Loucy (cell line): Measurements from ENCODE around the gene TNFRSF13B.

Source experiments
- H2AFZ ChIP-seq: fragments of 200-600 bp; sonication (generic); 2 replicates; pipeline ENCODE4 v1.6.0; 2016; ENCODE audit warnings: antibody characterized with exemption, mild to moderate bottlenecking, low read length, moderate library complexity
- H3F3A ChIP-seq: fragments of 200-600 bp; 2 replicates; pipeline ENCODE4 v1.6.0; 2016; ENCODE audit warnings: antibody characterized with exemption, low read depth, mild to moderate bottlenecking
- H3K27me3 ChIP-seq: fragments of 200-600 bp; sonication (generic); 2 replicates; pipeline ENCODE4 v1.6.1; 2014; ENCODE audit warnings: low read length, mild to moderate bottlenecking; ENCODE audit not compliant: insufficient read depth, poor library complexity, severe bottlenecking
- H3K36me3 ChIP-seq: fragments of 200-600 bp; sonication (generic); 2 replicates; pipeline ENCODE4 v1.6.1; 2016; ENCODE audit warnings: low read length; ENCODE audit not compliant: insufficient read depth
- H3K4me1 ChIP-seq: fragments of 200-600 bp; sonication (generic); 2 replicates; pipeline ENCODE4 v1.5.1; 2014; ENCODE audit warnings: low read length, mild to moderate bottlenecking; ENCODE audit not compliant: insufficient read depth, poor library complexity, severe bottlenecking
- H3K4me2 ChIP-seq: fragments of 200-600 bp; sonication (generic); 2 replicates; pipeline ENCODE4 v1.6.0; 2014; ENCODE audit warnings: antibody characterized with exemption, low read length, low read depth, mild to moderate bottlenecking; ENCODE audit not compliant: poor library complexity, severe bottlenecking
- H3K4me3 ChIP-seq: fragments of 200-600 bp; sonication (generic); 2 replicates; pipeline ENCODE4 v1.5.1; 2014; ENCODE audit warnings: low read length, mild to moderate bottlenecking, mixed read lengths; ENCODE audit not compliant: poor library complexity, severe bottlenecking
- H3K79me2 ChIP-seq: fragments of 200-600 bp; sonication (generic); 2 replicates; pipeline ENCODE4 v1.6.1; 2014; ENCODE audit warnings: low read length; ENCODE audit not compliant: insufficient read depth
- H3K9ac ChIP-seq: fragments of 200-600 bp; sonication (generic); 2 replicates; pipeline ENCODE4 v1.6.0; 2014; ENCODE audit warnings: mild to moderate bottlenecking, low read depth, low read length, moderate library complexity; ENCODE audit not compliant: poor library complexity, severe bottlenecking
- H3K9me2 ChIP-seq: fragments of 200-600 bp; sonication (generic); replicated peaks from 2 replicates; pipeline ENCODE4 v1.6.1; 2016; ENCODE audit warnings: low read depth, low read length, mixed read lengths
- H3K9me3 ChIP-seq: fragments of 200-600 bp; sonication (generic); 2 replicates; pipeline ENCODE4 v1.6.1; 2014; ENCODE audit warnings: mild to moderate bottlenecking, antibody characterized with exemption, low read length, low read depth; ENCODE audit not compliant: insufficient read depth
- H4K20me1 ChIP-seq: fragments of 200-600 bp; sonication (generic); 2 replicates; pipeline ENCODE4 v1.6.0; 2014; ENCODE audit warnings: antibody characterized with exemption, low read length, mild to moderate bottlenecking; ENCODE audit not compliant: insufficient read depth, poor library complexity, severe bottlenecking
- EZH2phosphoT487 ChIP-seq: fragments of 200-600 bp; IDR thresholded peaks from 2 replicates; pipeline ENCODE4 v1.6.1; 2018; ENCODE audit warnings: antibody characterized with exemption, mild to moderate bottlenecking, moderate library complexity, borderline replicate concordance
- TF ChIP-seq, protein P1 (sequence below): fragments of 200-600 bp; sonication (generic); conservative IDR thresholded peaks from 2 replicates; pipeline ENCODE4 v1.5.1; 2014; ENCODE audit warnings: mild to moderate bottlenecking, antibody characterized with exemption, low read length

TNFRSF13B gene

DNA sequence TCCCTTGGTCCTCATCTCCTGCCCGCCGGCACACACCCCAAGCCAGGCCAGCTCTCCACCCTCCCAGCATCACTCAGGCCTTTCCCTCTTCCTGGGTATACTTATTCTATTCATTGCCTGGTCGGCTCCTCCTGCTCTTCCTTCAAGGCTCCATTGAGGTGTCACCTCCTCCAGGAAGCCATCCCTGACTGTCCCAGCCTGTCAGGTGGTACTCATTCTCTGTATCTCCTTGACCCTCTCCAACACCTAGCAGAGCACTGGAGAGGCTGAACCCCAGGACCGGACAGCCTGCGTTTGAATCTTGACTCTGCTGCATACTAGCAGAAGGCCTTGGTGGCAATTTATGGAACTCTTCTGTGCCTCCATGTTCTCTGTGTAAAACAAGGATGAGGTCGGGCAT, 428 bp upstream of the TNFRSF13B start:
- H3K9me3 ChIP-seq, result no peaks in the 10 kb centered on the region
- no peak overlapping the region for H2AFZ ChIP-seq
- no peak overlapping the region for H3K4me2 ChIP-seq
- H3K36me3 ChIP-seq, result no peaks in the 10 kb centered on the region
- H3K9me2 ChIP-seq, result no peaks in the 10 kb centered on the region
- no peaks in the 10 kb centered on the region for H4K20me1 ChIP-seq
- TF ChIP-seq EZH2phosphoT487, result no peak
- TF ChIP-seq, protein P1, sequence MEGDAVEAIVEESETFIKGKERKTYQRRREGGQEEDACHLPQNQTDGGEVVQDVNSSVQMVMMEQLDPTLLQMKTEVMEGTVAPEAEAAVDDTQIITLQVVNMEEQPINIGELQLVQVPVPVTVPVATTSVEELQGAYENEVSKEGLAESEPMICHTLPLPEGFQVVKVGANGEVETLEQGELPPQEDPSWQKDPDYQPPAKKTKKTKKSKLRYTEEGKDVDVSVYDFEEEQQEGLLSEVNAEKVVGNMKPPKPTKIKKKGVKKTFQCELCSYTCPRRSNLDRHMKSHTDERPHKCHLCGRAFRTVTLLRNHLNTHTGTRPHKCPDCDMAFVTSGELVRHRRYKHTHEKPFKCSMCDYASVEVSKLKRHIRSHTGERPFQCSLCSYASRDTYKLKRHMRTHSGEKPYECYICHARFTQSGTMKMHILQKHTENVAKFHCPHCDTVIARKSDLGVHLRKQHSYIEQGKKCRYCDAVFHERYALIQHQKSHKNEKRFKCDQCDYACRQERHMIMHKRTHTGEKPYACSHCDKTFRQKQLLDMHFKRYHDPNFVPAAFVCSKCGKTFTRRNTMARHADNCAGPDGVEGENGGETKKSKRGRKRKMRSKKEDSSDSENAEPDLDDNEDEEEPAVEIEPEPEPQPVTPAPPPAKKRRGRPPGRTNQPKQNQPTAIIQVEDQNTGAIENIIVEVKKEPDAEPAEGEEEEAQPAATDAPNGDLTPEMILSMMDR, result no peak
- H3K4me3 ChIP-seq, result no peak overlapping the region
- no peaks in the 10 kb centered on the region for H3K27me3 ChIP-seq
- H3F3A ChIP-seq, result no peaks in the 10 kb centered on the region
- H3K4me1 ChIP-seq, result no peaks in the 10 kb centered on the region
- H3K9ac ChIP-seq, result no peak overlapping the region
- no peaks in the 10 kb centered on the region for H3K79me2 ChIP-seq

DNA sequence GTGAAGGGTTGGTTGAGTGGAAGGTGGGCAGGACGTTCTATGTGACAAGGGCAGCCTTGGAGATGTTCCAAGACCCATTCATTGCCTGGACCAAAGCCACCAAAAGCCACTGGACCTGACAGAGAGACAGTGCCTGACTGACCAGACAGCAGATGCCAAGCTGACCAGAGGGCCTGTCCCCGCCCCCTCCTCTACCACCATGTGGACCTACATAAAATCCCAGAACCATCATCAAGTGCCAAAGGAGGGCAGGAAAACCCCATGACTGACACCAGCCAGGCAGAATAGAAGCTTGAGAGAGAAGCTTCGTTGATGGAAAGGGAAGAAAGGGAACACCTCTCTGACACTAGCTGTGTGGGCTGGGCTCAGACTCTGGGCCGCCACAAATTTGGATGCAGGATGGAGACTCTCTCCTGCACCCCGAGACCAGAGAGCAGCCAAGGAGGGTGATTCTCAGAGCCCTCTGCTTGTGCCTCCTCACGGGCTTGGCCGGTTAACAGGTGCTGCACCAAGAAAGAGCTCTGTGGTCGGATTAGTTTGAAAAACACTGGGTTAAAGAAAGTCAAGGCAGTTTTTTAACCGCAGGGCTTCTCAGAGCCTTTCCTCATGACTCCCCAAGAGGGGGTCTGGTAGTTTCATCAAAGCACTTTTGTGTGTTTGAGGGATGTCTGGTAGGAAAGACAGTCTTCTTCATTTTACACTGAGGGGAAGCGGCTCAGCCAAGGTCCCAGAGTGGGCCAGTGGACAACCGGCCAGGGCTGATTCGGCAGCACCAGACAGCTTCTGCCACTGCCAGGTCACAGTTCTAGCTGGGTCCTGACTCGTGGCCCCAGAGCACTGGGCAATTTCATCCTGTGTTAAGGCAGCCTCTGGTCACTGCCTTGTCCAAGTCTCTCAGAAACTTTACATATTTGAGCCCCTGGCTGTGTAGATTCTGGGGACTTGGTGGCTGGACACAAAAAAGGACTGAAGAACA, 1.7 kb downstream of the TNFRSF13B start:
- Histone ChIP-seq H3K79me2 (no peaks in the 10 kb centered on the region), H3K9ac (no peak overlapping the region), H3K4me1 (no peaks in the 10 kb centered on the region)

GRCh38 chr17:16968786-16969185, 3.1 kb downstream of the TNFRSF13B start:
- no peak overlapping the region for H3K4me3 ChIP-seq
- no peak overlapping the region for H3K9ac ChIP-seq
- H4K20me1 ChIP-seq, result no peaks in the 10 kb centered on the region
- no peaks in the 10 kb centered on the region for H3K79me2 ChIP-seq
- H3K36me3 ChIP-seq, result no peaks in the 10 kb centered on the region
- H3K4me2 ChIP-seq, result no peak overlapping the region
- H3K27me3 ChIP-seq, result no peaks in the 10 kb centered on the region
- no peaks in the 10 kb centered on the region for H3F3A ChIP-seq
- H3K9me3 ChIP-seq, result no peaks in the 10 kb centered on the region
- H3K4me1 ChIP-seq, result no peaks in the 10 kb centered on the region
- no peaks in the 10 kb centered on the region for H3K9me2 ChIP-seq
- no peak overlapping the region for H2AFZ ChIP-seq
- TF ChIP-seq, protein P1, result no peak
- TF ChIP-seq EZH2phosphoT487, result no peak

More for the DNA sequence above, 1.7 kb downstream of the TNFRSF13B start:
- H3K27me3 ChIP-seq, result no peaks in the 10 kb centered on the region
- H2AFZ ChIP-seq, result no peak overlapping the region
- no peaks in the 10 kb centered on the region for H3K9me3 ChIP-seq
- H3K9me2 ChIP-seq, result no peaks in the 10 kb centered on the region
- H4K20me1 ChIP-seq, result no peaks in the 10 kb centered on the region
- H3K36me3 ChIP-seq, result no peaks in the 10 kb centered on the region
- TF ChIP-seq, protein P1, result no peak
- no peak for TF ChIP-seq EZH2phosphoT487
- no peaks in the 10 kb centered on the region for H3F3A ChIP-seq
- H3K4me3 ChIP-seq, result no peak overlapping the region
- H3K4me2 ChIP-seq, result no peak overlapping the region
